GM12865 (cell line): Measurements from ENCODE around the gene DIPK1B.
A peak's percentile ranks its signal among the peaks of the same experiment; 100 is the strongest.

ENCODE experiments used
- DNase-seq: peaks from one replicate; pipeline ENCODE4 v3.0.0; 2010; ENCODE audit warnings: low read depth
- H3K4me3 ChIP-seq: 2 replicates; pipeline ENCODE4 v1.5.1; 2011; ENCODE audit warnings: mild to moderate bottlenecking, low read depth, low read length, control low read depth
- TF ChIP-seq, protein P1 (sequence below): IDR thresholded peaks from 2 replicates; pipeline ENCODE4 v1.5.1; 2011; ENCODE audit warnings: low read length, control low read depth, low read depth, inconsistent platforms; ENCODE audit not compliant: insufficient read depth; ENCODE audit errors: missing control alignments

Gene DIPK1B

GRCh38 chr9:136740491-136740890, 28.1 kb downstream of the DIPK1B start:
- H3K4me3 ChIP-seq = no peak overlapping the region
- no peak for DNase-seq
- TF ChIP-seq, protein P1, sequence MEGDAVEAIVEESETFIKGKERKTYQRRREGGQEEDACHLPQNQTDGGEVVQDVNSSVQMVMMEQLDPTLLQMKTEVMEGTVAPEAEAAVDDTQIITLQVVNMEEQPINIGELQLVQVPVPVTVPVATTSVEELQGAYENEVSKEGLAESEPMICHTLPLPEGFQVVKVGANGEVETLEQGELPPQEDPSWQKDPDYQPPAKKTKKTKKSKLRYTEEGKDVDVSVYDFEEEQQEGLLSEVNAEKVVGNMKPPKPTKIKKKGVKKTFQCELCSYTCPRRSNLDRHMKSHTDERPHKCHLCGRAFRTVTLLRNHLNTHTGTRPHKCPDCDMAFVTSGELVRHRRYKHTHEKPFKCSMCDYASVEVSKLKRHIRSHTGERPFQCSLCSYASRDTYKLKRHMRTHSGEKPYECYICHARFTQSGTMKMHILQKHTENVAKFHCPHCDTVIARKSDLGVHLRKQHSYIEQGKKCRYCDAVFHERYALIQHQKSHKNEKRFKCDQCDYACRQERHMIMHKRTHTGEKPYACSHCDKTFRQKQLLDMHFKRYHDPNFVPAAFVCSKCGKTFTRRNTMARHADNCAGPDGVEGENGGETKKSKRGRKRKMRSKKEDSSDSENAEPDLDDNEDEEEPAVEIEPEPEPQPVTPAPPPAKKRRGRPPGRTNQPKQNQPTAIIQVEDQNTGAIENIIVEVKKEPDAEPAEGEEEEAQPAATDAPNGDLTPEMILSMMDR = no peak

GRCh38 chr9:136740971-136741882, 28.9 kb downstream of the DIPK1B start:
- TF ChIP-seq, protein P1 = no peak
- DNase-seq = no peak
- H3K4me3 ChIP-seq = no peak overlapping the region

DNA sequence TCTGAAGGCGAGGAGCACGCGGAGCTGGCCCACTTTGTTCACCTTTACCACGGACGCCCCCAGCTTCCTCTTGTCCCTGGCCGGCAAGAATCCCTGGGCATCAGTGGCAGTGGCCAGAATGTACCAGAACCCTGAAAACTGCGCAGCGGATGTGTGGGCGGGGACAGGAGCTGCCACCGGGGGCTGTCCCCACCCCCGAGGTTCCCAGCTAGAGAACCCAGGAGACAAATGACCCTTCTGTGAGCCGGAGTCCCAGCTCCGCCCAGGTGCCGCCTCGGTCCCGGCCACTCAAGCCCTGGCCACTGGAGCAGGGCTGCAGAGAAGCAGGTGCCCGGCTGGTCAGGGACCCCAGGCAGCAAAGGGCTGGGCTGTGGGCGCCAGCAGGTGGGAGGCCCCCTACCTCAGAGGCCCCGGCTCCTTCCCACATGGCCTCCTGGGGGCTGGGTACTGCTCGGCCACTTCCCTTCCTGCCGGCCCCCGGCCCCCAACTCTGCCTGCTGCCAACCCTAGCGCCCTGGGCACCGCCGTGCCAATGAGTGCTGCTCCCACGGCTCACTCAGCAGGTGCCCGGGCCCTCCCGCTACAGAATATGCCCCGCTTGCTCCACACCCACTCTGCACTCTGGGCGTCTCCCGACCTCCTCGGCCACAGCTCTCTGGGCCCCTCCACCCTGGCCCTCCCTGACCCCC, 29.7 kb downstream of the DIPK1B start:
- no peak overlapping the region for H3K4me3 ChIP-seq
- DNase-seq = peak; percentile 41
- TF ChIP-seq, protein P1 = no peak

DNA sequence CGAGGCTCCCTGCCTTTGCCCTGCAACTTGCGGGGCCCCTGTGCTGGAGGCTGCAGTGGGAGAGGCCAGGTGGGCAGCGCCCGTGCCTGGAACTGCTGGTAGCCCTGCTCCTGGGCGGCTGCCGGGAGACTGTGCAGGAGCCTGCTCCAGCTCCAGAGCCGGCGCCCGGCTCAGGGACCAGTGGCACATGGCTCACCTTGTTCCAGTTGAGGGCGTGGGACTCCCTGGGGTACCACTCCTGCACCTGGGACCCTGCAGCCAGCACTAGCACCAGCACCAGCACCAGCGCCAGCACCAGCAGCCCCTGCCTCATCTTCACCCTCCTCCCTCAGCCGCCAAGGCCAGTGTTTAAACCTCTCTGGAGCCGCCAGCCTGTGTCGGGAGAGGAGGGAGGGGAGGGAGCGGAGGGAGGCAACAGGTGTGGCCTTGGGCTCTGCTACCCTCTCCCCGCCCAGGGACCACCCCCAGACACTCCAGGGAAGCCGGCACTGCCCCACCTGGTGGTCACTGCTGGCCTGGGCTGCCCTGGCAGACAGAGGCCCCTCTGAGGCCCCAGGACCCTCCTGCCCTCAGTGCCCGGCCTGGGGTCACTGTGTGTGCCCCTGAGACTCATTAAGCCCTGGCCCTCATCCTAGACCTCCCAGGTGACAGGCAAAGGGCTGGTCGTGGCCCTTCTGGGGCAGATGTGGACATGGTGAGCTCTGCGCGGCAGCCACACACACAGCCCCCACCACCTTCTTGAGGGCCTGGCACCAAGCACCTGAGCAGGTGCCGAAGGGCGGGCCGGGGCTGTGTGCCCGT, 30.4 kb downstream of the DIPK1B start, which contains the start of gene LCN10:
Gene LCN10 (minus strand): TSS at position 350 of the 801 bp plus-strand sequence. CDS start 37 bp downstream, at position 313.
- no peak for DNase-seq
- no peak within 1 kb of the TSS for H3K4me3 ChIP-seq
- TF ChIP-seq, protein P1 = no peak

- no peak overlapping the region for H3K4me3 ChIP-seq
- no peak for DNase-seq
- TF ChIP-seq, protein P1 = no peak
Measured at GRCh38 chr9:136743639-136744211, 31.4 kb downstream of the DIPK1B start.

DNA sequence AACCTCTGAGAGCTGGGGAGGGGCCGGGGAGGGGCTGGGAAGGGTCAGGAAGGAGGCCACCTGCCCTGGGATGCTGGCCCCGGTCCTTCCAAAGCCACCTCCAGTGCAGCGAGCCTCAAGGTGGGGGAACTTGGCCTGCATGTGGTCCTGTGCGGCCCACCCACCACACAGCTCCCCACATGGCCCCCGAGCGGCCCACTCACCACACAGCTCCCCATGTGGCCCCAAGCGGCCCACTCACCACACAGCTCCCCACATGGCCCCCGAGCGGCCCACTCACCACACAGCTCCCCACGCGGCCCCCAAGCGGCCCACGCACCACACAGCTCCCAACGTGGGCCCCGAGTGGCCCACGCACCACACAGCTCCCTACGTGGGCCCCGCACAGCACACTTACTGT, 32.4 kb downstream of the DIPK1B start:
- no peak overlapping the region for H3K4me3 ChIP-seq
- DNase-seq = no peak
- TF ChIP-seq, protein P1 = no peak
